ENCODE data around the gene SMPDL3B.
A peak's percentile ranks its signal among the peaks of the same experiment; 100 is the strongest.

DNA sequence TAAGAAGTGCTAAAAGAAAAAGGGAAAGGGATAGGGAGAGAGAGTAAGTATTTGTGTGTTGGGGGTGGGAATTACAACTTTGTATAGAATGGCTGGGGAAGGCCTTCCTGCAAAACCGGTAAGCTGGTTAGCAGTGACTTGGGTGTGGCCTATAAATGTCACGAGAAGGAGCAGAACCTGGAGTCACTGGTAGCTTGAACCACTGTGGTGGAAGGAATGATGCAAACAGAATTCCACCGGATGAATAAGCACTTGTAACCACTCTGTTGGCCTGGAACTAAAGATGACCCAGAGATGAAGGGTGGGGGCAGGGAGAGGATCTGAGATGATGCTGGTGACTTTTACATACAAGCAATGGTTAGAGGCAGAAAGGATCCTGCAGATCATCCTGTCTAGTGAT, 33.9 kb downstream of the SMPDL3B start:
- TF ChIP-seq, protein P1, sequence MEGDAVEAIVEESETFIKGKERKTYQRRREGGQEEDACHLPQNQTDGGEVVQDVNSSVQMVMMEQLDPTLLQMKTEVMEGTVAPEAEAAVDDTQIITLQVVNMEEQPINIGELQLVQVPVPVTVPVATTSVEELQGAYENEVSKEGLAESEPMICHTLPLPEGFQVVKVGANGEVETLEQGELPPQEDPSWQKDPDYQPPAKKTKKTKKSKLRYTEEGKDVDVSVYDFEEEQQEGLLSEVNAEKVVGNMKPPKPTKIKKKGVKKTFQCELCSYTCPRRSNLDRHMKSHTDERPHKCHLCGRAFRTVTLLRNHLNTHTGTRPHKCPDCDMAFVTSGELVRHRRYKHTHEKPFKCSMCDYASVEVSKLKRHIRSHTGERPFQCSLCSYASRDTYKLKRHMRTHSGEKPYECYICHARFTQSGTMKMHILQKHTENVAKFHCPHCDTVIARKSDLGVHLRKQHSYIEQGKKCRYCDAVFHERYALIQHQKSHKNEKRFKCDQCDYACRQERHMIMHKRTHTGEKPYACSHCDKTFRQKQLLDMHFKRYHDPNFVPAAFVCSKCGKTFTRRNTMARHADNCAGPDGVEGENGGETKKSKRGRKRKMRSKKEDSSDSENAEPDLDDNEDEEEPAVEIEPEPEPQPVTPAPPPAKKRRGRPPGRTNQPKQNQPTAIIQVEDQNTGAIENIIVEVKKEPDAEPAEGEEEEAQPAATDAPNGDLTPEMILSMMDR (IDR thresholded peaks at IDR 0.05): no peak
- TF ChIP-seq POLR2A (IDR thresholded peaks at IDR 0.05) (no peak), POLR2AphosphoS5 (IDR thresholded peaks at IDR 0.05) (peak in 1 of 3 donors; percentile 9), EP300 (IDR thresholded peaks at IDR 0.05) (no peak)

All from stomach (tissue), 4 donors.